ENCODE results near the gene FAM78B.

Gene FAM78B, protein sequence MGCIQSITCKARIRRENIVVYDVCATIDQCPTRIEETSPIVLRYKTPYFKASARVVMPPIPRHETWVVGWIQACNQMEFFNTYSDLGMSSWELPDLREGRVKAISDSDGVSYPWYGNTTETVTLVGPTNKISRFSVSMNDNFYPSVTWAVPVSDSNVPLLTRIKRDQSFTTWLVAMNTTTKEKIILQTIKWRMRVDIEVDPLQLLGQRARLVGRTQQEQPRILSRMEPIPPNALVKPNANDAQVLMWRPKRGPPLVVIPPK

DNA sequence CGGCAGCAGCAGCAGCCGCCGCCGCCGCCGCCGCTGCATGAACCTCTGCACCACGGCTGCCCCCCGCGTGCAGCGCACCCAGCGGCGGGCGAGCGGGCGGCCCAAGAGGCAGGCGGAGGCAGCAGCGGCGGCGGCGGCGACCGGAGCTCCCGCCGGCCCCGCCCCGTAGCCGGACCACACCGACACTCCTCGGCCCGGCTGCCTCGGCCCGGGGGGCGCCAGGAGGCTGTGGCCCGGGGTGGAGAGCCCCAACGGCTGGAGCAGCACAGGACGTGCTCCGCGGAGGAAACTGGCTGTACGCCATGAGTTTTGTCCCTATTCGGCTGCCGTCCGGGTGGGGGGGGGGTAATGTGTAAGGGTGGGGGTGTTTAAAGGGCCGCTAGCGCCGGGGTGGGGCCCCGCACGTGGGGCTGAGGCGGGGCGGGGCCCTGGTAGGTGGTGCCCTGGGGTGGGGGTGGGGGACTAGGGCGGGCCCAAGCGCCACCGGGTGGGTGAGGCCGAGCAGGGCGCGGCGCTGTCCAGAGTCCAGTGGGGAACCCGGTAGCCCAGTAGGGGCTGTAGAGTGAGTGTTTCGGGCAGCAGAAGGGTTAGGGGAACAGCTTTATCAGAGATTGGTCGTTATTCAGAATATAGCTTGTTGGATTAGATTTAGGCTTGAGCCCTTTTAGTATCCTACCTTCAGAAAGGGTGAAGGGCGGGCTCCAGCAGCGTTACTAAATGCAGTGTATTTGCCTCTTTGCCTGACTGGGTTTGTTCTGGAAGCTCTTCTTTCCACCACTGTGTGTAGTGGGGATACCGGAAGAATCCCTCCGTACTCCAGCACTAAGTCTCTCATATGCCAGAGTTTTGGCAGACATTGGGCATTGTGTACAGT, at the start of gene FAM78B:
Gene FAM78B, minus strand, starts transcription at position 304 of the 874 bp plus-strand sequence. CDS start 753 bp downstream, outside the sequence.
- peak; percentile 29 to 36 for DNase-seq (ENCODE audit: low read depth in 2 of 2)

GRCh38 chr1:166202546-166202945, 35.7 kb upstream of the FAM78B start:
- DNase-seq (ENCODE audit: low read depth in 2 of 2), result no peak

DNA sequence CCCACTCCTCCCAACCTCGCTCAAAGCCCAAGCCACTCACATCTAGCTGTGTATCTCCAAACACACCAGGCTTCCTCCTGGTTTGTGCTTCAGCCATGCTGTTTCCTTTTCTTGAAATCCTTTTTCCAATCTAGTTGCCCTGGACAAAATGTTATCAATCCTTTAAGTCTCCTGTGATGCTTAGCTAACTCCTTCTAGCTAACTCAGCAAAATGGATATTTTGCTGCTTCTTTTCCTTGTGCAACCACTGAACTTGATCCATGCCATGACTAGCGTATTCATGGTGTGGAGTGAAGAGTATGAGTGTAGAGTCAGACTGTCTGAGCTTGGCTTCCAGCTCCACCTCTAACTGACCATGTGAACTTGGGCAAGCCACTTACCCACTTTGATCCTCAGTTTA, 33.9 kb upstream of the FAM78B start:
- DNase-seq (ENCODE audit: low read depth in 2 of 2), result no peak

DNA sequence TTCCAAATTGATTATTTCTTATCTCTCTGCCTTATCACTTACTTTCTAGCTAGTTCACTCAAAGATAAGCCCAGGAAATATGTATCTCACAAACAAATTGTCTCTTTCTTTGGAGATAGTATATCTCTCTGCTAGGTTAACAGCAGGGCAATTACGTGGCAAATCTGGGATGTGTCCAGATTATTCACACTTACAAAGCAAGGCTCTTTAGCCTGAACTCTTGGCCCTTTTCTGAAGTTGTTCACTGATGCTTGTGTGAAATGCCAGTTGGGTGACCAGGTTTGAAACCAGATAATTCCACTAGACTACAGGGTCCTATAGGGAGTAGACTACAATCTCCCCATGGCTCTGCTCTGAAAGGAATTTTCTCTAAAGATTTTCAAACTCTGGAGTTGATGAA, 30.8 kb upstream of the FAM78B start:
- DNase-seq (ENCODE audit: low read depth in 2 of 2), result no peak

DNA sequence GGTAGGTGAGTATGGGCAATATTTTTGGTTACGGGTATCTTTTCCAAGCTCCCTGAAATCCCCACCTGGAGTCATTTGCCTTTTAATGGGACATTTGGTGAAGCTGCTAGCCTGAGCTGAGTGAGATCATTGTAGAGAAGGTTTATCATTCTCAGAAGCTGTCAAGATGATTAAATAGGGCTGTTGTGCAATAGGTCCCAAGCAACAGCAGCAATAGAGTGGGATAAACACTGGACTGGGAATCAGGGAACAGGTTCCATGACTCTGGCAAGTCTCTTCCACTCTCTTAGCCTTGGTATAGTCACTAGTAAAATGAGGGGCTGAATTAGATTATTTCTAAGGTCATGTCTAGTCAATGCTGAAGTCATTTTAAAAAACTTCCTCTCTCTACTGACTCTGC, 30.3 kb upstream of the FAM78B start:
- no peak for DNase-seq (ENCODE audit: low read depth in 2 of 2)

DNA sequence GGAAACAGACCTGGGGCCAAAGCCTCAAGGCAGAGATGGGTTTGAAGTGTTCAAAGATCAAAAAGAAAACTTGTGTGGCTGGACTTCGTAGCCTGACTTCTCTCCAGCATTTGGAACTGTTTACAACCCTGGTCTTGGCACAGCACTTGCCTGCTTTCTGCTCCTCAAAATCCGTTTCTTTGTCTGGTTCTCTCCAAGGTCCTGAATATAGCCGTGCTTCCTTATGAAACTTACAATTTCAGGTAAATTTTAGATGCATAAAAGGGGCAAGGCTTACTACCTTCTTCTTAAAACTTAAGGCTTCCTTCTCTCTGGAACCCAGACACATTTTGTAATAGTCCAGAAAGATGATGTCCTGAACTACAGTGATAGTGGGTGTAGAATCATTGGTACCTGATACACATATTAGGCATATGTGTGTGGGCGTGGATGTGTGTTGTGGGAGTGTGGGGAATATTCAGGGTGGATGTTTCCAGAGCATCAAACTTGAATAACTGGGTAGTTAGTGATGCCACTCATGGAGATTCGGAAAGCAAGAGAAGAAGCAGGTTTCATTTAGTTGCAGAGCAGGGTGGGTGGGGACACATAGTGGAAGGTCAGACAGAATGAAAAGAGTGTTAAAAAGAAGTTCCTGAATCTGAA, 26.4 kb upstream of the FAM78B start:
- DNase-seq (ENCODE audit: low read depth in 2 of 2), result no peak

GRCh38 chr1:166190400-166190799, 23.6 kb upstream of the FAM78B start:
- no peak for DNase-seq (ENCODE audit: low read depth in 2 of 2)

GRCh38 chr1:166189126-166189525, 22.3 kb upstream of the FAM78B start:
- no peak for DNase-seq (ENCODE audit: low read depth in 2 of 2)

DNA sequence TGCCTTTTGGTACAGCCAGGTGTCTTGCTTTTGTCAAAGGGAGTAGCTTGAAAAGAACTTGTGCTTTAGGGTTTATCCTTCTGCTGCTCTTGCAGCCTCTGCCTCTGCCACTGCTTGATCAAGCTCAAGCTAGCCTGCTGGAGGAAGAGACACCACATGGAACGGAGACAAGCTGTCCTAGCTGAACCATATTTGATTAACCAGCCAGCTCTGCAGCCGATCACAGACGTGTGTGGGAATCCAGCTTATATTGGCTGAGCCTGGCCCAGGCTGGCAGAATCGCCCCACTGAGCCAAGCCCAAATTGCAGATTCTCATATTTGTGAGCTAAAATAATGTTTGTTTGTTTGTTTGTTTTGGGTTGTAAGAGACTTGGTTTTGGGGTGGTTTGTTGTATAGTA, 18.7 kb upstream of the FAM78B start:
- no peak for DNase-seq (ENCODE audit: low read depth in 2 of 2)

DNA sequence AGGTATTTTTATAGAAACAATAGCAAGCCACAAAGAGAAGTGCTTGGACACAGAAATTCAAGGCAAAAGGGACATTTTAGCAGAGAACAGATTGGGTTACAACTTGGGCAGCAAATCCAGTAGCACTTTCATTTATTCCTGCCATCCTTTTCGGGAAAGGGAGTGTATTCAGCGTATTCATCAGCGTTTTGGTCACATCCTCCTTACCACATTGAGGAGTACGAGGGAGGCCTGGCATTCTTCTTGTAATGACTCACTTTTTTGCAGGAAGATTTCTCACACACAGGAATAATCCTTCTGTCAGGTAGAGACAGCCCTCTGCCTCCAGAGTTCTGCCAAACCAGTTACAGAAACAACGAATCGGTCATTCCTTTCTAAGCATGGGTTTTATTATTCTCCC, 18.1 kb upstream of the FAM78B start:
- DNase-seq (ENCODE audit: low read depth in 2 of 2), result no peak

GRCh38 chr1:166184012-166184411, 17.2 kb upstream of the FAM78B start:
- no peak for DNase-seq (ENCODE audit: low read depth in 2 of 2)

DNA sequence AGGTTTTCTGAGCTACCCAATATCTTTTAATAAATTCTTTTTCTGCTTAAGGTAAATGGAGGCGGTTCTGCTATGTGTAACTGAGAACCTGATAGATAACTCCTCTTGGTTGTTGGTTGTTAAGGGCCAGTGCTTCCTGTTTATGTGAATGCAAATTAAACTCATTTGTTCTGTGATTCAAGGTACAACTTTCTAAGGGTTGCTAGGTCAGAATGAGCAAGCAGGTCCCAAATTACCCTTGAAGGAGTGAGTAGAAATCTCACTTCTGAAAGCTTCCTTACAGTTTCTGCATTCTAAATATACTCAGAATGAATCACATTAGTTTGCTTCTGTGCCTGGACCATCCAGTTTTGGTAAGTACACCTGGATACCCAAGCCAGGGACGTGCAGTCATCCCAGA, 15.5 kb upstream of the FAM78B start:
- DNase-seq (ENCODE audit: low read depth in 2 of 2), result no peak

DNA sequence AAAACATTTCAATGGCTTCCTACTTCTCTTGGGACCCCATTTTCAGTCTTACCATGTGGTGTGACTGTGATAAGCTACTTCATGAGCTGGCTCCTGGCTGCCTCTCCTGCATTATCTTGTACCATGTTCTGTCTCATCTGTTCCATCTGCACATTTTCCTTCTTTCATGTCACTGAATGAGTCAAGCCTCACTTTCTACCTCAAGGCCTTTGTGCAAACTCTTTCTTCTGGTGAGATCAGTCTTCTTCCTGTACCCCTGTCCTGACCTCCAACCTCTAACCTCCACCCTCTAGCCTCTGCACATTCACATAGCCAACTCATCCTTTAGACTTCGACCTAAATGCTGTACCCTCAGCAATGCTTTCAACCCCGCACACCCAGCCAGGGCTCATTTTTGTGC, 9.6 kb upstream of the FAM78B start:
- DNase-seq (ENCODE audit: low read depth in 2 of 2), result no peak

GRCh38 chr1:166175032-166175431, 8.2 kb upstream of the FAM78B start:
- DNase-seq (ENCODE audit: low read depth in 2 of 2), result no peak

DNA sequence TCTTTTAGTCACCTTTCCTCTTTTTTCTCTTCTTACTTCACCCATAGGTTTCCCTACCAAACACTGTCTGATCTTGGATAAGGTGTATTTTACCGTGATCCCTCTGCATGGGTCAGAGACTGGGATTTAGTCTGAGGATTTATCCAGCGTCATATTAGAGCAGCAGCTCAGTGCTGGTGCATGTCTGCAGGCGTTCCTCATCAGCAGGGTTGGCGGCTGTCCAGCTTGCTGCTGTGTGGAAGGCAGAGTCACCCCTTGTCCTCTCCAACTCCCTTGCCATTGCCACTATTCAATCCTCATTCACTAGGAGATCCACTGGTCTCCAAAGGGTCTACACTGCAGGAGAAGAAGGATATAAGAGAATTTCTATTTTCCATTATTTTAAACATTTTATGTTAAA, 7.3 kb upstream of the FAM78B start:
- DNase-seq (ENCODE audit: low read depth in 2 of 2), result no peak

DNA sequence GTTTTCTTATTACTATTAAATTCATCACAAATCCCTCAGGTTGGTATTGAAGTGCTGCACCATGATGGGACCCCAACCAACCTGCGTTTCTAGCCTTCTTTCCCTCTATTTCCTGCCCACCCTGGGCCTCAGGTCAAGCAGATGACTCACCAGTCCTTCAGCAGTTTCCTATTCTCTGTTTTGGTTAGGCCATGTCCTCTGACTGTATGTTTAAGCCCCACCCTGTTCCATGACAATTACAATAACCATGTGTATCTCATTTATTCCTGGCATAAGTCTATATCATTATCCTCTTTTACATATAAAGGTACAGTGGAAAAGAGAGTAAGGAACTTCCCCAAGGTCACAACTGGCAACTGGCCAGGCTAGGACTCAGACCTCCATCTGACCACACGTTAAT, 5.3 kb upstream of the FAM78B start:
- no peak for DNase-seq (ENCODE audit: low read depth in 2 of 2)

DNA sequence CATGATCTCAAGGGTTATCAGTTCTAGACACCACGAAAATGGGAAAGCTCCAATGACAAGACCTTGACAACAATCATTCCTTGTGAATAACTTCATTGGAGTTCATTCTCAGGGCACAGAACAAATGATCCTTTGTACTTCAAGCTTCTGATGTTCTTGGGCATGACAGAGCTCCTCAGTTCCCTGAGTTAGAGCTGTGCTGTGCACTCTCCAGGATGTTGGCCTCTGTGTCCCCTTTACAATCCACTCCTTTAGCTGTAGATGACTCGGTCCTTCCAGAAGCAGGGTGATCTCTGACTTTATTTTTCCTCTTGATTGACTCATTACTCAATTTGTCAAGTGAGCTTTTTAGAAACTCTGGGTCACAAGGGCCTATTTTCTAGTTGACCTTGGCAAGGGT, 3.9 kb upstream of the FAM78B start:
- DNase-seq (ENCODE audit: low read depth in 2 of 2), result no peak

GRCh38 chr1:166170075-166170474, 3.3 kb upstream of the FAM78B start:
- no peak for DNase-seq (ENCODE audit: low read depth in 2 of 2)

DNA sequence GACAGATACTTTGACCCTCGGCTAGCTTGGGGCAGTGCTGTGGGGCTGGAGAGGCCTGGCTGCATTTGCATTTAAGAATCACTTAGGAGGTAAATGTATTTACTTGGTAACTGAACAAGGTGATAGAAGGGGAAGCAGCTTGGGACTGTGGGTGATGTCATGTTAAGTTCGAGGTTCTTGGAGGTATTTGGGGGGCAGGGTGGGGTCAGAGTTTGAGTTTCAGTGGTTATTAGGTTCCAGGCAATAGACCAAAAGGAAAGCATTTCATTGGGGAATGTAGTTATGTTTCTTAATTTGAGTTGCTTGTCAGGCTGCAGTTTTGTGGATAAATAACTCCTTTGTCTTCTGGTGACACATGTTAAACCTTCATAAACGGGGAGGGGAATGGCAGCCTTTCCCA, 2.4 kb upstream of the FAM78B start:
- DNase-seq (ENCODE audit: low read depth in 2 of 2), result no peak

DNA sequence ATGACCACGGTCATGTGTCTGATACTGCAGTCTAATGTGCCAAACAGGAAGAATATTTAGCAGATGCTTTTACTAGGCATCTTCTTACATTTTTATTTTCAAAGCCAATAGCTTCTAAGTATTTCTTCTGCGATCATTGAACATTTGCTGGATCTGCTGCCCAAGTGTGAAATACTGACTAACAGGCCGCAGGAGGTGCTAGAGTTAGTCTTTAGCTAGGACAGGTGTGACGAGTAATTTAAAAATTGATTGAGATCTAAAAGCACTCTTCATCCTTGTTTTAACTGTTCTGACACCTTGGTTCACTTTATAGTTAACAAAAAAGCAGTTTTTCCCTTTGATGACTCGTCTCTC, 748 bp upstream of the FAM78B start:
- no peak for DNase-seq (ENCODE audit: low read depth in 2 of 2)

DNA sequence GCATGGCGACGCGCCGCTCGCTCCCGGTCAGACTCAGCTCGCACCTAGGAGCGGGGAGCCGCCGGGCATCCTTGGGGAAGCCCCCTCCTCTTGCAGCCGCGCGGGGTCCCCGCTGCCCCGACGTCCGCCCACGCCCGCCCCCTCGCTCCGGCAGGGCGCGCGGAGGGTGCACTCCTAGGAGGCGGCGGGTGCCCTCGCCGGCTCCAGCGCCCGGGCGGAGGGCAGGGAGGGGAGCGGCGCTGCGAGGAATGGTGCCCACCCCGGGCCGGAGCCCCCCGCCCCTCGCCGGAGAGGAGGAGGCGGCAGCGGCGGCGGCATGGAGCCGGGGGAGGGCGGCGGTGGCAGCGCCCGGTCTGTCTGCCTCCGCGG, 488 bp downstream of the FAM78B start:
- DNase-seq (ENCODE audit: low read depth in 2 of 2), result no peak

- DNase-seq (ENCODE audit: low read depth in 2 of 2), result no peak
These were observed 1.0 kb downstream of the FAM78B start for GRCh38 chr1:166165661-166166328.
